ENCODE data around the gene PTPRC. TPM values are rescaled to one million over a fixed set of nuclear protein-coding genes. Genes with fewer than 3 reads are reported as not detected.

PTPRC gene
- polyA plus RNA-seq, 3 donors from 2014 or later: 1,000 to 1,490 (median 1,080) TPM

- Mint-ChIP-seq H3K9me3 (no peaks in the 10 kb centered on the region), H3K27me3 (ENCODE audit: low read depth in 3 of 3) (peaks cover 0 to 1% (median 0%) of the 10 kb centered on the region in 3 donors), H3K36me3 (no peaks in the 10 kb centered on the region), H3K4me1 (peaks cover 5 to 8% of the 10 kb centered on the region in 2 donors), H3K4me3 (no peak overlapping the region), H3K27ac (no peak overlapping the region)
- DNase-seq: no peak
Observed at GRCh38 chr1:198776602-198777029, 137.8 kb downstream of the PTPRC start.

DNA sequence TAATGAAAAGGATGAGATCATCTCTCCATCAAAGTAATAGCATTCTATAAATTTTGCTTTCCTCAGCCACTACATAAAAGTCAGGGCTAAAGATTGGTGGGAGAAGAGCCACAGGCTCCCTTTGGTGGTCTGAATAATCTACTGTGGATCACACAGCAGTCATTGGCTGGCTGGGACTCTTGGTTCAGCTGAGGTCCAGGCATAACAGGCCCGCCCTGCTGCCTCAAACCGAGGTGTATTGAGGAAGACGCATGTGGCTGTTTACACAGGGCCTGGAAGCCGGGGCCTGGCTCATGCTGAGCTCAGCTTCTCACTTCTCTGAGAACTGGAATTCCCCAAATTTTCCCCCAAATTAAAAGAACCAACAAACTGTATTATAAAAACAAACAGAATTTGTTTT, 139.2 kb downstream of the PTPRC start:
- H3K27me3 Mint-ChIP-seq (ENCODE audit: low read depth in 3 of 3): peaks cover 0 to 1% (median 0%) of the 10 kb centered on the region in 3 donors

DNA sequence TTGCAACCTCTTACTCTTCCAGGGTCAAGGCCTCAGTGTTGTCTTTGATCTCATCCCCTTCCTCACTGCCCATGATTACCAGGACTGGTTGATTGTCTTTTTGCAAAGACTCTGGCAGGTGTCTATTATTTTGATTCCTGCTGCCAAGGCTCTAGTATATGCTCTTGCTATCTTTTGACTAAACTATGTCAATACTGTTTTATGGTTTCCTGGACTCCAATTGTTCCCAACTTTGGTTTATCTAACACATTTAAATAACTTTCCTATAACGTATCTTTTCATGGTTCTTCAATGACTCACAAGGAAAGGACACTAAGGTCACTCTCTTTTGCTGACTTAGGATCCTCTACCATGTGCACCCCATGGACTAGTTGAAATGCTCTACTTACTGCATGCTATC, 141.5 kb downstream of the PTPRC start:
- Mint-ChIP-seq H3K27me3 (ENCODE audit: low read depth in 3 of 3) (peaks cover 0 to under 1% (median 0%) of the 10 kb centered on the region in 3 donors), H3K4me3 (no peak overlapping the region), H3K36me3 (peaks cover 0 to 3% (median 0%) of the 10 kb centered on the region in 3 donors), H3K9me3 (no peaks in the 10 kb centered on the region), H3K27ac (no peak overlapping the region), H3K4me1 (peaks cover 5 to 8% of the 10 kb centered on the region in 2 donors)
- DNase-seq: no peak

More for the DNA sequence above, 139.2 kb downstream of the PTPRC start:
- Mint-ChIP-seq H3K9me3 (no peaks in the 10 kb centered on the region), H3K4me1 (peaks cover 5 to 8% of the 10 kb centered on the region in 2 donors), H3K36me3 (peaks cover 0 to 3% (median 0%) of the 10 kb centered on the region in 3 donors), H3K4me3 (no peak overlapping the region), H3K27ac (no peak overlapping the region)
- no peak for DNase-seq

DNA sequence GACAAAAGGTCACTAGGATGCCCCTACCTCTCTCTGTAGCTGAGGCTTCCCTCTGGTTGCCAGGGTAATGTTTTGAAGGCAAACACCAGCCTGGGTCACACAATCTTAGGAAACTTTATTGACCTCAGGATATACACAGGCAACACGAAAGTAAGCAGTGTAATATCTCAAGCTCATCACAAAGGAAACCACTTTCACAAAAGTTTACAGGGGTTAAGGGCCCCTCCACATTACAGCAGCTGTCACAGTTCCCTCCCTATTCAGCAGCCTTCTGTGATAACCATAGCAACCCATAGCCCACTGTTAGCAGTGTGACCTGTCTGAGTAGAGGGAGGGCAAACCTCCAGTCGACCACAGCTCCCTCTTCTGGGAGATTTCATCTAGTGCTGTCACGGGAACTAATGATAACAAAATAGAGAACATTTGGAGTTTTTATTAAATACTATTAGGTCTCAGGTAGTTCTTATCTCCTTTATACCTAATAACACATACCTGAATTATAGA, 149.8 kb downstream of the PTPRC start:
- peak overlapping the region; percentile 91 to 97 (median 94) for H3K27ac Mint-ChIP-seq

DNA sequence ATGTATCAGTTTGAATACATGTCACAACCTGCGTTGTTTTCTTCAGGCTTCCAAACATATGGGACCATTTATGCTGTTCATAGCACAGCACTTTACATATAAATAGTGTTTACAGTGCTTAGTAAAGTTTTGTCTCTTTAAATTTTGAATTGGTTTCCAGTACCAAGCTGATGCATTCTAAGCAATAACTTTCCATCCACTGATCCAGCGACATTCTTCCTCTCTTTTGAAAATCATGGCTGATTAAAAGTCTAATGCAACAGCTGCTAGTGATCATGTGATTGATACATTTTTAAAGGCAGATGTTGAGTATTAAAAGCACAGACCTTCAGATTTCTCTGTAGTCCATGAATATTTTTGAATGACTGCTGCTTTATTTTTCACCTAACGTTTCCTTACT, 154.9 kb downstream of the PTPRC start:
- DNase-seq: no peak
- Mint-ChIP-seq H3K4me1 (peaks cover 38 to 40% of the 10 kb centered on the region in 2 donors), H3K9me3 (peaks cover 7 to 20% (median 10%) of the 10 kb centered on the region in 6 donors), H3K36me3 (peaks cover 0 to 8% (median 8%) of the 10 kb centered on the region in 3 donors), H3K27ac (no peak overlapping the region), H3K27me3 (ENCODE audit: low read depth in 3 of 3) (peaks cover 0 to 7% (median 4%) of the 10 kb centered on the region in 3 donors), H3K4me3 (no peak overlapping the region)

More for the DNA sequence above, 149.8 kb downstream of the PTPRC start:
- no peaks in the 10 kb centered on the region for H3K36me3 Mint-ChIP-seq
- peaks cover 41 to 57% of the 10 kb centered on the region in 2 donors for H3K4me1 Mint-ChIP-seq
- peak overlapping the region in 4 of 5 donors; percentile 15 to 27 (median 19) for H3K4me3 Mint-ChIP-seq
- no peaks in the 10 kb centered on the region for H3K9me3 Mint-ChIP-seq
- peak; percentile 77 to 85 (median 83) for DNase-seq
- peaks cover 0 to 7% (median 4%) of the 10 kb centered on the region in 3 donors for H3K27me3 Mint-ChIP-seq (ENCODE audit: low read depth in 3 of 3)

- DNase-seq: no peak
- H3K4me3 Mint-ChIP-seq: no peak overlapping the region
- H3K9me3 Mint-ChIP-seq: peaks cover 7 to 20% (median 10%) of the 10 kb centered on the region in 6 donors
Observed at GRCh38 chr1:198794498-198794897, 155.7 kb downstream of the PTPRC start.

DNA sequence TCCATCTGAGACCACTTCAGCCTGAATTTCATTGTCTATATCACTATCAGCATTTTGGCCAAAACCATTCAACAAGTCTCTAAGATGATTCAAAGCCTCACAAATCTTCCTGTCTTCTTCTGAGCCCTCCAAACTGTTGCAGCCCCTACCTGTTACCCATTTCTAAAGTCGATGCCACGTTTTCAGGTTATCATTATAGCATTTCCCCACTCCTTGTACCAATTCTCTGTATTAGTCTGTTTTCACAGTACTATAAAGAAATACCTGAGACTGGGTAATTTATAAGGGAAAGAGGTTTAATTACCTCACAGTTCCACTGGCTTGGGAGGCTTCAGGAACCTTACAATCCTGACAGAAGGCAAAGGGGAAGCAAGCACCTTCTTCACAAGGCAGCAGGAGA, 158.8 kb downstream of the PTPRC start:
- peaks cover 0 to 2% (median 2%) of the 10 kb centered on the region in 3 donors for H3K27me3 Mint-ChIP-seq (ENCODE audit: low read depth in 3 of 3)
- H3K36me3 Mint-ChIP-seq: peaks cover 0 to 8% (median 8%) of the 10 kb centered on the region in 3 donors

More at GRCh38 chr1:198794498-198794897, 155.7 kb downstream of the PTPRC start:
- no peak overlapping the region for H3K27ac Mint-ChIP-seq
- peaks cover 0 to 7% (median 4%) of the 10 kb centered on the region in 3 donors for H3K27me3 Mint-ChIP-seq (ENCODE audit: low read depth in 3 of 3)
- peaks cover 30 to 32% of the 10 kb centered on the region in 2 donors for H3K4me1 Mint-ChIP-seq
- peaks cover 0 to 8% (median 8%) of the 10 kb centered on the region in 3 donors for H3K36me3 Mint-ChIP-seq

GRCh38 chr1:198798923-198799386, 160.1 kb downstream of the PTPRC start:
- H3K9me3 Mint-ChIP-seq: peaks cover 7 to 20% (median 10%) of the 10 kb centered on the region in 6 donors
- H3K4me1 Mint-ChIP-seq: peaks cover 0 to 5% of the 10 kb centered on the region in 2 donors
- no peak overlapping the region for H3K4me3 Mint-ChIP-seq
- DNase-seq: no peak
- peaks cover 0 to 2% (median 2%) of the 10 kb centered on the region in 3 donors for H3K27me3 Mint-ChIP-seq (ENCODE audit: low read depth in 3 of 3)
- no peak overlapping the region for H3K27ac Mint-ChIP-seq
- peaks cover 0 to 8% (median 8%) of the 10 kb centered on the region in 3 donors for H3K36me3 Mint-ChIP-seq

More for the DNA sequence above, 158.8 kb downstream of the PTPRC start:
- Mint-ChIP-seq H3K27ac (no peak overlapping the region), H3K4me3 (no peak overlapping the region), H3K4me1 (peaks cover under 1 to 5% of the 10 kb centered on the region in 2 donors), H3K9me3 (peaks cover 7 to 20% (median 10%) of the 10 kb centered on the region in 6 donors)
- no peak for DNase-seq

GRCh38 chr1:198805498-198806151, 166.8 kb downstream of the PTPRC start:
- no peak overlapping the region for H3K4me3 Mint-ChIP-seq
- peaks cover 0 to 11% (median 0%) of the 10 kb centered on the region in 3 donors for H3K36me3 Mint-ChIP-seq
- no peak for DNase-seq
- no peak overlapping the region for H3K27ac Mint-ChIP-seq
- H3K4me1 Mint-ChIP-seq: peaks cover 0 to 3% of the 10 kb centered on the region in 2 donors
- H3K27me3 Mint-ChIP-seq (ENCODE audit: low read depth in 3 of 3): peaks cover 3 to 4% (median 4%) of the 10 kb centered on the region in 3 donors
- peaks cover 0 to 2% (median 0%) of the 10 kb centered on the region in 6 donors for H3K9me3 Mint-ChIP-seq

- H3K36me3 Mint-ChIP-seq: peaks cover 0 to 17% (median 0%) of the 10 kb centered on the region in 3 donors
- no peak overlapping the region for H3K4me3 Mint-ChIP-seq
- H3K9me3 Mint-ChIP-seq: peaks cover 0 to 6% (median 0%) of the 10 kb centered on the region in 6 donors
- DNase-seq: no peak
- H3K4me1 Mint-ChIP-seq: peaks cover 0 to 3% of the 10 kb centered on the region in 2 donors
- H3K27me3 Mint-ChIP-seq (ENCODE audit: low read depth in 3 of 3): peaks cover 1 to 4% (median 2%) of the 10 kb centered on the region in 3 donors
- no peak overlapping the region for H3K27ac Mint-ChIP-seq
Observed at GRCh38 chr1:198806861-198807260, 168.0 kb downstream of the PTPRC start.

Other genes with a start within 250 kb of the PTPRC start
- gene ATP6V1G3, start 98.4 kb upstream of the PTPRC start, polyA plus RNA-seq: not detected

Measured in immature natural killer cell (primary cell).